Left colon (tissue), 2 donors: Measurements from ENCODE around the gene RAB39A. TPM values are rescaled to one million over a fixed set of nuclear protein-coding genes. Genes with fewer than 3 reads are reported as not detected.

Experiments
- ATAC-seq: fragments of 200-7000 bp; cut with Tn5 transposase; one replicate; pipeline ENCODE4 v1.9.1; 2020; ENCODE audit warnings: mild to moderate bottlenecking, moderate library complexity
- DNase-seq, 2 donors: peaks; one replicate each; pipeline ENCODE4 v3.0.0-alpha.2; 2020
- intact Hi-C, 2 donors: fragments of 100-400 bp; cut with DNase I in 1 of 2; cut with micrococcal nuclease in 1 of 2; formaldehyde crosslinking; loops; one replicate each; pipeline versions ENCODE4 v1.11.2 to v1.14.0; 2022; cut with DNase I, micrococcal nuclease
- total RNA-seq, 2 donors: library from RNA; stranded (reverse); fragmentation: NEBNext Ultra II Directional; extraction: Animal tissue kit (Norgen Biotek cat#: 25700); gene quantifications; one replicate each; pipeline ENCODE4 v1.2.1, GENCODE V29; 2021
- donor health status: DM: no; HTN: no; CAD: no.
- donor health status: DM: yes; HTN: yes; CAD: no.

RAB39A gene
- total RNA-seq, 2 donors from 2014 or later = 0.31 to 1.3 TPM

- DNase-seq (no peak), ATAC-seq (no peak)
- intact Hi-C loops = no loop called here
Observed at GRCh38 chr11:107953446-107953845, 25.2 kb downstream of the RAB39A start.

GRCh38 chr11:107956543-107956942 is 28.3 kb downstream of the RAB39A start:
- ATAC-seq (no peak), DNase-seq (no peak)
- intact Hi-C loops = no loop called here

GRCh38 chr11:107957109-107957588 is 28.9 kb downstream of the RAB39A start:
- intact Hi-C loops = no loop called here
- ATAC-seq (peak; percentile 27), DNase-seq (no peak)

GRCh38 chr11:107961480-107961879 is 33.2 kb downstream of the RAB39A start:
- no peak for DNase-seq
- no peak for ATAC-seq

GRCh38 chr11:107962181-107962580 is 33.9 kb downstream of the RAB39A start:
- intact Hi-C loops = no loop called here
- ATAC-seq (no peak), DNase-seq (no peak)

More at GRCh38 chr11:107961480-107961879, 33.2 kb downstream of the RAB39A start:
- intact Hi-C loops = no loop called here

- intact Hi-C loops = no loop called here
- DNase-seq (no peak), ATAC-seq (no peak)
Observed at GRCh38 chr11:107963091-107963490, 34.8 kb downstream of the RAB39A start.

DNA sequence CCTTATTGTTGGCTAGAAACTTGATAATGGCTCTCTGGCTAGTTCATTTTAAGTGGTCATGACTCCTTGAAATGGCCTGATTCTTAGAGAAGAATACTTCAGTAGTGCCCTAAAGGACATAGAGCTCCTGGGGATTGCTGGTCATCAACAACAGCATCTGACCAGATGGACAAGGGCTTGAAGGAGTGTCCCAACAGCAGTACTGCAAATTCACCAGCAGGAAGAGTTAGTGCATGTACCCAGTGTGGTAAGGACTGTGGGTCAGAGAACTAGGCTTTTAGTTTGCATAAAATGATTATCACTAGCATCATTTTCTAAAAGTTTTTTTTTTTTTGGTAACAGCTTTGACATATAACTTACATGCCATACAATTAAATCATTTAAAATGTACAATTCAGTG is 41.0 kb downstream of the RAB39A start:
- no peak for ATAC-seq
- no peak for DNase-seq
- intact Hi-C loops = no loop called here

GRCh38 chr11:107970049-107970448 is 41.8 kb downstream of the RAB39A start:
- DNase-seq (no peak), ATAC-seq (no peak)
- intact Hi-C loops = no loop called here

DNA sequence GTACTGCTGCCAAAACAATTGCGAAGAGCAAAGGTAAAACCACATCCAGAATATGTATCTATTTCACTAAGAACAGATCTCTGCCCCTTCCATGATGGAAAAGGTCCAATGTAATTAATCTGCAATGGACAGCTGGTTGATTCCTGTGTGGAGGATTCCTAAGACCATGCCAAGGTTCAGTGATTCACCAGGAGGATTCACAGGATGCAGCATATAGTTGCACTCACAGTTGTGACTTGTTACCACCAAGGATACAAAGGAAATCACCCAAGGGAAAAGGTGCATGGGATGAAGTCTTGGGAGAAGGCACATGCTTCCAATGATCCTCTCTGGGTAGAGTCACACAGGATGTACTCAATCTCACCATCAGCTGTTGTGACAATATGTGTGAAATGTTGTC is 45.4 kb downstream of the RAB39A start:
- DNase-seq (no peak), ATAC-seq (no peak)
- intact Hi-C loops = no loop called here

DNA sequence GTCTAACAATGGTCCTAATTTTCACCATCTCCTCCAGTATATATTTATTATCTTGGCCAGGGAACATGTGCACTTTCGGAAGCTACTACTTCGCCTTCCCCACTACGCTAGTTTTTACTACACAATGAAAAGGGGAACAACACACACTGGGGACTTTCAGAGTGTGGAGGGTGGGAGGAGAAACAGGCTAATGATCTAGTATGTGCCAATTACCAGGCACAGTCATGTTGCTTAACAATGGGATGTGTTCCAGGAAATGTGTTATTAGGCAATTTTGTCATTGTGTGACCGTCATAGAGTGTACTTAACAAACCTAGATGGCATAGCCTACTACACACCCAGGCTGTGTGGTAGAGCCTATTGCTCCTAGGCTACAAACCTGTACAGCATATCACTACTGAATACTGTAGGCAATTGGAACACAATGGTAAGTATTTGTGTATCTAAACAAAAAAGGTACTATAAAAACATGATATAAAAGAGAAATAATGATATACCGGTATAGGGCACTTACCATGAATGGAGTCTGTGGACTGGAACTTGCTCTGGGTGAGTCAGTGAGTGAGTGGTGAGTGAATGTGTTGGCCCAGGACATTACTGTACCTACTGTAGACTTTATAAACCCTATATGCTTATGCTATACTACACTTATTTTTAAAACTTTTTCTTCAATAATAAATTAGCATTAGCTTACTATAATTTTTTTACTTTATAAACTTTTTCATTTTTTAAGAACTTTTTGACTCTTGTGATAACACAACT is 60.3 kb downstream of the RAB39A start:
- ATAC-seq = no peak
- intact Hi-C loops = no loop called here
- DNase-seq = no peak

DNA sequence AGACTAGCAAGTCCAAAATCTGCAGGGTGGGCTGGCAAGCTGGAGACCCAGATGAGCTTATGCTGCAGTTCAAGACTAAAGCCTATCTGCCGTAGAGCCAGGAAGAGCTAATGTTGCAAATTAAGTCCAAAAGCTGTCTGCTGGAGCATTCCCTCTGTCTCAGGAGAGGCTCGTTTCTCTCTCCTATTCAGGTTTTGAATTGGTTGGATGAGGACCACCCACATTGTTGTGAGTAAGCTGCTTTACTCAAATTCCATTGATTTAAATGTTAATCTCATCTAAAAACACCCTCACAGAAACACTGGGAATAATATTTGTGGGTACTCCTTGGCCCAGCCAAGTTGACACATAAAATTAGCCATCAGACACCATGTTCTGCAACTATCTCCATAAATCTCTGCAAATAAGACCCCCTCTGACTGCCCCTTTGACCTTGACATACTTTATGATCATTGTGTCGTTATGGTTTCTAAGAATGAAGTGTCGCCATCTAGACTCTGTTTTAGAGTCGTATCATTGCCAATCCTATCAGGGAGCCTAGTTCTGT is 63.7 kb downstream of the RAB39A start:
- intact Hi-C loops = no loop called here
- DNase-seq (no peak), ATAC-seq (no peak)

GRCh38 chr11:107996006-107996776 is 67.9 kb downstream of the RAB39A start:
- ATAC-seq (peak; percentile 98), DNase-seq (peak in 1 of 2 donors; percentile 33)
- intact Hi-C loops = no loop called here

DNA sequence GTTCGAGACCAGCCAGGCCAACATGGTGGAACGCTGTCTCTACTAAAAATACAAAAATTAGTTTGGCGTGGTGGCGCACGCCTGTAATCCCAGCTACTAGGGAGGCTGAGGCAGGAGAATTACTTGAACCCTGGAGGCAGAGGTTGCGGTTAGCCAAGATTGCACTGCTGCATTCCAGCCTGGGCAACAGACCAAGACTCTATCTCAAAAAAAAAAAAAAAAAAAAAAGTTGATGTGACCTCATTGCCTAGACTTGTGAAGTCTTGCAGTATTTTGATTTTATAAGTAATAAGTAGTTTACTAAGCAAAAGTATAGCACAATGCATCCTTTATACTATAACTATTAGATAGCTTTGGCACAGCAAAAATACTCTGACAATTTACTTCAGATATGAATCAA is 70.5 kb downstream of the RAB39A start:
- DNase-seq = no peak
- ATAC-seq = no peak
- intact Hi-C loops = no loop called here

- intact Hi-C loops = no loop called here
- peak; percentile 55 for ATAC-seq
- peak in 1 of 2 donors; percentile 7 for DNase-seq
Observed at GRCh38 chr11:107999759-108000455, 71.7 kb downstream of the RAB39A start.

DNA sequence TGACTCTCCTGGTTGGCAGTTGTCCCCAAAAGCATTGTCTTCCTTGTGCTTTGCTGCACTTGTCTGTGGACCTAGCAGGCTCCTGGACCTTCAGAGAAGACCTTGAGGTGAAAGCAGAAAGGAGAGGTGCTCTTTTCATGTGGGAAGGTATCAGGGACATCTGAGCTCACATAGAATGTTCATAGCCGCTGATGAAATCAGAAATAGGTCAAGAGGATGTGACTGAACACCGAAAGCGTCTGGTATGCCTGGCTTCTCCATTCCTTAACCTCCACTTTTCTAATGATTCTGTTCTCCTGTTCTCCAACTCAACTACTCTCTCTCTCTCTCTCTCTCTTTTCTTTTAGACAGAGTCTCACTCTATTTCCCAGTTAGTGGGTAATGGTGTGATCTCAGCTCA is 74.2 kb downstream of the RAB39A start:
- intact Hi-C loops = no loop called here
- ATAC-seq (no peak), DNase-seq (no peak)

DNA sequence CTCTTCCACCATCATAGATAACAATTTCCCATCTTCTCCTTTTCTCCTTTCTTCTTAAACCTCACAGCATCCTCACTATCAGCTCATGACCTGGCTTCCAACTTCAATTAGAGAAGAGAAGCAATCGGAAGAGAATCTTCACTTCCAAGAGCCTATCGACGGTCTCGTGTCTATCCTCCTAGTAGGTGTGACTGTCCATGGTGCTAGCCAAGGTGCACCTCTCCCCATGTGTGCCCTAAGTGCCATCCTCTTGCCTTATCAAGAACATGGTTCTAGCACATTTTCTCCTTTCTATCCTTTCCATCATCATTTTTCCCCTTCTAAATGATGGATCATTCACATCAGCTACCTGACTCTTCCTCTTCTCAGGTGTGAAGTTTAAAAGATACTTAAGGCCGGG is 75.4 kb downstream of the RAB39A start:
- ATAC-seq = no peak
- DNase-seq = no peak
- intact Hi-C loops = no loop called here

- no peak for DNase-seq
- intact Hi-C loops = no loop called here
- no peak for ATAC-seq
Observed at GRCh38 chr11:108007819-108008218, 79.6 kb downstream of the RAB39A start.

DNA sequence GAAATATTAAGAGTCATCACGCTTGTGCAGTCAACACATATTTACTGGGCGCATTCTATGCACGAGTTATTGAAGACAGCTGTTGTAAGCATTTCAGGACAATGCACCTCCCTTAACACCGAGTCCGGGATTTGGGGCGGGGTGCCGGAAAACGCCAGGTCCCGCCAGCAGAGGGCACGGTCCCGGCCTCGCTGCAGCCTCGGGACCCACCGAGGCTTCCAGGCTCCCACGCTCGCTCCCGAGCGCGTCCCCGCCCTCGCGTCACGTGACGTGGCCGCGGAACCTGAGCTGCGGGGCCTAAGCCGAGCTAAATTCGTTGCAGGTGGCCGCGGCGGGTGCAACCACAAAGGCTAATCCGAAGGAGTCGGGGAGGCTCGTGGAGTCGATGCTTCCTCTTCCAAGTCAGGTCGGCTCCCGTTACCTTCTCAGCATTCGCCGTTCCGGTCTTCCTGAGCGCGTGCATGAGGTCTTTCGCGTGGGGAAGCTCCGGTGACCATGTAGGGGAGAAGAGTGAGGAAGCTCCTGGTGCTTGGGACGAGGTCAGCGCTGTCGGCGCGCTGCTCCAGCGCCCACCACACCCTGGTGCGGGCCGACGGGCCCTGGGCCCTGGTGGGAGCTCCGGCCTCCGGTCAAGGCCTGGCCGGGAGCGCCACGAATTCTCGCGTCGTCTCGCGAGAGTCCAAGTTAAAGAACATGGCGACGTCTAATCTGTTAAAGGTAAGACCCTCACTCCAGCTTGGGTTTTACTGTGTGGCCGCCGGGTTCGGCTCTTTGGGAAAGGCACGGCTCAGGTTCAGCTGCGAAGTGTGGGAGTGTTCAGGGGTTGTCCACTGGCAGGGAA is 80.6 kb downstream of the RAB39A start, which contains the start of gene CUL5:
Gene CUL5, plus strand, starts transcription at position 243 of the 841 bp plus-strand sequence. Its CDS starts 451 bp downstream, at position 694.
- intact Hi-C loops = no loop called here
- DNase-seq (peak; percentile 91 to 95), ATAC-seq (peak; percentile 96)
